DOHH2 (cell line): ENCODE measurements around the gene TEX51.

Source experiments
- CTCF ChIP-seq: fragments of 200-600 bp; sonication (generic); IDR thresholded peaks from one replicate; pipeline ENCODE4 v1.5.1; 2014; ENCODE audit warnings: antibody characterized with exemption, mild to moderate bottlenecking, low read depth, low read length; ENCODE audit not compliant: poor library complexity, severe bottlenecking
- EZH2phosphoT487 ChIP-seq: fragments of 200-600 bp; sonication (generic); IDR thresholded peaks from 2 replicates; pipeline ENCODE4 v1.6.1; 2017; ENCODE audit warnings: borderline replicate concordance, mild to moderate bottlenecking, antibody characterized with exemption, low read length, moderate library complexity, mixed read lengths

DNA sequence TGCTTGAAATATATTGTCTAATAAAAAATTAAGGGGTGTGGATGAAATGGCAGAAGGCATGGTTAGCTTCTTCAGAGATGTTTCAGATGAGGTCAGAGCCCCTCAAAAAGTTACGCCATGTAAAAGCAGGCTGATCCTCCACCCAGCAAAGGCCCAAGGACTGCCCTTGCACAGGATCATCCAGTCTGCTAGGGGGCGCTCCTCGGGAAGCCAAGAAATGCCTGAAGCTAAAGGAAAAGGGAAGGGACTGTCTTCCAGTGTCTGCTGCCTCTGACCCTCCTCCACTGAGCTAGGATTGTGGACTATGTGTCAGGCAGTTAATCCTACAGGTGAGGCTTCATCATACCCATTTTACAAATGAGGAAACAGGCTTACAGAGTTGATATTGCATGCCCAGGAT lies 33.8 kb upstream of the TEX51 start:
- TF ChIP-seq CTCF = peak; percentile 43
- no peak for TF ChIP-seq EZH2phosphoT487
